ENCODE data around the gene NT5C1A. TPM values are rescaled to one million over a fixed set of nuclear protein-coding genes. Genes with fewer than 3 reads are reported as not detected.

Gene NT5C1A
- total RNA-seq, 1 donor from 2014 or later: not detected

DNA sequence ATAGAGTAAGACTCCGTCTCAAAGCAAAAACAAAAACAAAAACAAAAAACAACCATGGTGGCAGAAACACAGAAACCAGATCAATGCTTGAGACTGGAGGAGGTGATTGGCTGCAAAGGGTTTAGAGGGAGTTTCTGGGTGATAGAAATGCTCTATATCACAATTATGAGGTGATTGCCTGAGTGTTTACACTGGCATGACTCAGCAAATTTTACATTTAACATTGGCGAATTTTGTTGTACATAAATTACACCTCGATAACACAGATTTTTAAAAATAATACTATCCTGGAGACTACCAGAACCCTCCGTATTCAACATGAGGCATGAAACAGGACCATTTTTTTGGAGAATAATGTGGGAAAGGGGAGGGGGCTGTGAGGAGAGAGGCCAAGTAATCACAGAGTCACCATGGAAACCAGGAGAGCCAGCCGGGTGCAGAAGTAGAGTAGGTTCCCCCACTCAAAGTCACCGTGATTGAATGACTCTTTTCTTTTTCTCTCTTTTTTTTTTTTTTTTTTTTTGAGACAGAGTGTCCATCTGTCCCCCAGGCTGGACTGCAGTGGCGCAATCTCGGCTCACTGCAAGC lies 56.7 kb downstream of the NT5C1A start:
- Mint-ChIP-seq H3K27ac (no peak overlapping the region), H3K27me3 (peaks cover 11% of the 10 kb centered on the region), H3K9me3 (ENCODE audit: low read depth) (no peaks in the 10 kb centered on the region), H3K4me3 (ENCODE audit: low read depth) (no peak overlapping the region), H3K36me3 (ENCODE audit: insufficient read depth) (no peaks in the 10 kb centered on the region), H3K4me1 (ENCODE audit: low read depth) (peaks cover 4% of the 10 kb centered on the region)
- DNase-seq (ENCODE audit: low spot score, unreplicated experiment): no peak
- TF ChIP-seq, protein P1, sequence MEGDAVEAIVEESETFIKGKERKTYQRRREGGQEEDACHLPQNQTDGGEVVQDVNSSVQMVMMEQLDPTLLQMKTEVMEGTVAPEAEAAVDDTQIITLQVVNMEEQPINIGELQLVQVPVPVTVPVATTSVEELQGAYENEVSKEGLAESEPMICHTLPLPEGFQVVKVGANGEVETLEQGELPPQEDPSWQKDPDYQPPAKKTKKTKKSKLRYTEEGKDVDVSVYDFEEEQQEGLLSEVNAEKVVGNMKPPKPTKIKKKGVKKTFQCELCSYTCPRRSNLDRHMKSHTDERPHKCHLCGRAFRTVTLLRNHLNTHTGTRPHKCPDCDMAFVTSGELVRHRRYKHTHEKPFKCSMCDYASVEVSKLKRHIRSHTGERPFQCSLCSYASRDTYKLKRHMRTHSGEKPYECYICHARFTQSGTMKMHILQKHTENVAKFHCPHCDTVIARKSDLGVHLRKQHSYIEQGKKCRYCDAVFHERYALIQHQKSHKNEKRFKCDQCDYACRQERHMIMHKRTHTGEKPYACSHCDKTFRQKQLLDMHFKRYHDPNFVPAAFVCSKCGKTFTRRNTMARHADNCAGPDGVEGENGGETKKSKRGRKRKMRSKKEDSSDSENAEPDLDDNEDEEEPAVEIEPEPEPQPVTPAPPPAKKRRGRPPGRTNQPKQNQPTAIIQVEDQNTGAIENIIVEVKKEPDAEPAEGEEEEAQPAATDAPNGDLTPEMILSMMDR (IDR thresholded peaks at IDR 0.05; ENCODE audit: unreplicated experiment): no peak

DNA sequence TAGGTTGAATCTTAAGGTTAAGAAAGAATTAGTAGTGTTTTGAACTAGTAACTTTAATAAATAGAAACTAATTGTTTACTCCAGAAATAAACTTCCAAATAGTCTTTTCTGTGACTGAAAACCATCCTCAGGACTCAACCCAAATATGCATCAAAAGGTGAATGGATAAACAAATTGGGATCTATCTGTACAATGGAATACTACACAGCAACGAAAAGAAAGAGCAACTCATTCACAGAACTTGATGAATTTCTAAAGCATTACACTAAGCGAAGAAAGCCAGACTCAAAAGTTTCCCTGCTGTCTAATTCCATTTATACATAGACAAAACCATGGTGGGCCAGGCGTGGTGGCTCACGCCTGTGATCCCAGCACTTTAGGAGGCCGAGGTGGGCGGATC lies 57.4 kb downstream of the NT5C1A start:
- H3K4me3 Mint-ChIP-seq (ENCODE audit: low read depth): no peak overlapping the region
- no peaks in the 10 kb centered on the region for H3K36me3 Mint-ChIP-seq (ENCODE audit: insufficient read depth)
- peaks cover 16% of the 10 kb centered on the region for H3K27me3 Mint-ChIP-seq
- H3K4me1 Mint-ChIP-seq (ENCODE audit: low read depth): peaks cover 4% of the 10 kb centered on the region
- H3K27ac Mint-ChIP-seq: no peak overlapping the region
- TF ChIP-seq, protein P1 (IDR thresholded peaks at IDR 0.05; ENCODE audit: unreplicated experiment): no peak
- DNase-seq (ENCODE audit: low spot score, unreplicated experiment): no peak
- H3K9me3 Mint-ChIP-seq (ENCODE audit: low read depth): no peaks in the 10 kb centered on the region

DNA sequence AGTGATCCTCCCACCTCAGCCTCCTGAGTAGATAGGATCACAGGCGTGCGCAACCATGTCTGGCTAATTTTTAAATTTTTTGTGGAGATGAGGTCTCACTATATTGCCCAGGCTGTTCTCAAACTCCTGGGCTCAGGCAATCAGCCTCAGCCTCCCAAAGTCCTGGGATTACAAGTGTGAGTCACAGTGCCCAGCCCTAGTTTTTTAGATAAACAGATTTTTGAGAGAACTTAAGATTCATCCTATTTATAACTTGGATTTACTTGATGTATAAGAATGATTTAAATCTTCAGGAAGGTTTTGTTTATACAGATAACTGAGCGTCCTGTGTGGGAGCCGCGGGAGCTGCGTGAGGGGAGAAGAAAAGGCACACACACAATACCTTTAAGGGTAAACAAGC lies 58.7 kb downstream of the NT5C1A start:
- Mint-ChIP-seq H3K9me3 (ENCODE audit: low read depth) (no peaks in the 10 kb centered on the region), H3K4me3 (ENCODE audit: low read depth) (no peak overlapping the region), H3K27ac (no peak overlapping the region), H3K4me1 (ENCODE audit: low read depth) (peaks cover 4% of the 10 kb centered on the region), H3K27me3 (peaks cover 24% of the 10 kb centered on the region), H3K36me3 (ENCODE audit: insufficient read depth) (no peaks in the 10 kb centered on the region)
- TF ChIP-seq, protein P1 (IDR thresholded peaks at IDR 0.05; ENCODE audit: unreplicated experiment): no peak
- DNase-seq (ENCODE audit: low spot score, unreplicated experiment): no peak

DNA sequence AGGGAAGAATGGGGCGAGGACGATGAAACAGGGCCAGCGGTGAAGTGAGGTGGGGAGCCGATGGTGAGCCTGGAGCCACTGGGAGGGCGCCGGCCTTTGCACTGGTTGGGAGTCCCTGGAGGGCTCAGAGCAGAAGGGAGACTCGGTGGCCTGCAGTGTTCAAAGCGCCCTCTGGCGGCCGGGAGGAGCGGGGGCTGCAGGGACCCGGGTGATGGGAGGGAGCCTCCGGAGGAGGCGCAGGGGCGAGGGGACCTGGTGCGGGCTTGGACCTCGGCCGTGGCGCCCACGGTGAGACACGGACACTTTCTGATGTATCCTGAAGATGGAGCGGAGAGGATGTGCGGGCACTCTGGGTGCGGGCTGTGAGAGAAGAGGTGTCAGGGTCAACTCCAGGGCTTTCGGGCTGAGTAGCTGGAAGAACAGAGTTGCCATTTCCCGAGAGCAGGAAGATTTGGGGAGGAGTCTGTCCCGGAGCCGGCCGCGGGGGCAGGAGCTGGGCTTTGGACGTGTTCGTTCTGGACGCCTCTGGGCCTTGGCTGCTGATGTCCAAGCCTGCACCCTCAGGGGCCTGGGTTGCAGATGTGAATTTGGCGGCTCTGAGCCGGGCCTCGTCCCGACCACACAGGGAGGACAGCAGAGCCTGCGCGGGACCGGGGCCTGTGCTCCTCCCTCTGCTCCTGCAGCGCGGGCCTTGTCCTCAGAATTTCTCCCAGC lies 62.1 kb downstream of the NT5C1A start:
- Mint-ChIP-seq H3K9me3 (ENCODE audit: low read depth) (no peaks in the 10 kb centered on the region), H3K4me3 (ENCODE audit: low read depth) (peak overlapping the region; percentile 52), H3K27ac (no peak overlapping the region), H3K4me1 (ENCODE audit: low read depth) (peaks cover 3% of the 10 kb centered on the region), H3K36me3 (ENCODE audit: insufficient read depth) (no peaks in the 10 kb centered on the region), H3K27me3 (peaks cover 23% of the 10 kb centered on the region)
- peak; percentile 66 for DNase-seq (ENCODE audit: low spot score, unreplicated experiment)
- TF ChIP-seq, protein P1 (IDR thresholded peaks at IDR 0.05; ENCODE audit: unreplicated experiment): peak; percentile 82

Other genes with a start within 250 kb of the NT5C1A start
- 0.67 and 0.71 TPM in 2 replicates for gene BMP8A, start 180.5 kb downstream of the NT5C1A start, total RNA-seq
- 324 and 325 TPM in 2 replicates for gene PABPC4, start 95.3 kb downstream of the NT5C1A start, total RNA-seq
- 4.3 and 5.2 TPM in 2 replicates for gene HEYL, start 32.5 kb downstream of the NT5C1A start, total RNA-seq
- gene HPCAL4, start 19.3 kb upstream of the NT5C1A start, total RNA-seq: not detected in 2 replicates
- gene PPIE, start 66.8 kb upstream of the NT5C1A start, total RNA-seq: 47.4 and 51.7 TPM in 2 replicates
- gene OXCT2, start 99.2 kb upstream of the NT5C1A start, total RNA-seq: 0.38 TPM in 1 of 2 replicates, not detected in the other
- gene BMP8B, start 116.8 kb upstream of the NT5C1A start, total RNA-seq: 0.75 and 0.91 TPM in 2 replicates
- gene TRIT1, start 211.4 kb upstream of the NT5C1A start, total RNA-seq: 35.9 and 43.3 TPM in 2 replicates
- 19.3 and 21.3 TPM in 2 replicates for gene MYCL, start 229.8 kb upstream of the NT5C1A start, total RNA-seq